ENCODE measurements around the gene SMIM23.

DNA sequence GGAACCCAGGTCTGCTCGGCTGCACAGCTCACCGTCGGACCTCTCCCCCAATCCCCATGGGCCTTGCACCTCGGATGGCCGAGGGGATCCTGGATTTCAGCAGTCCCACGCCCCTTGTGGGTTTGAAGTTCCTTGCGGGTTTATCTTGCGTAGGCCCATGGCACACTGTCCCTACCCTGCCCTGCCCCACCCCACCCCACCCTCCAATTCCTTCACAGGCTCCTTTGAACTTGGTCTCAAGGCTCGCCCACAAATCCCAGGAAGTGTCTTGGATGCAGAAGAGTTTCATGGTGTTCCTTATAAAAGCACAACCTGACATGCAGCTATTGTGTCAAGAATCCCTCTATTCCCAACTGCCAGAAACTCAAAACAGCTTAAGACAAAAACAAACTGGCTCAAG, 11.2 kb upstream of the SMIM23 start:
- no peak for TF ChIP-seq TCF7L2 (IDR thresholded peaks at IDR 0.05; ENCODE audit: low read depth, low read length)
- TF ChIP-seq, protein P1, sequence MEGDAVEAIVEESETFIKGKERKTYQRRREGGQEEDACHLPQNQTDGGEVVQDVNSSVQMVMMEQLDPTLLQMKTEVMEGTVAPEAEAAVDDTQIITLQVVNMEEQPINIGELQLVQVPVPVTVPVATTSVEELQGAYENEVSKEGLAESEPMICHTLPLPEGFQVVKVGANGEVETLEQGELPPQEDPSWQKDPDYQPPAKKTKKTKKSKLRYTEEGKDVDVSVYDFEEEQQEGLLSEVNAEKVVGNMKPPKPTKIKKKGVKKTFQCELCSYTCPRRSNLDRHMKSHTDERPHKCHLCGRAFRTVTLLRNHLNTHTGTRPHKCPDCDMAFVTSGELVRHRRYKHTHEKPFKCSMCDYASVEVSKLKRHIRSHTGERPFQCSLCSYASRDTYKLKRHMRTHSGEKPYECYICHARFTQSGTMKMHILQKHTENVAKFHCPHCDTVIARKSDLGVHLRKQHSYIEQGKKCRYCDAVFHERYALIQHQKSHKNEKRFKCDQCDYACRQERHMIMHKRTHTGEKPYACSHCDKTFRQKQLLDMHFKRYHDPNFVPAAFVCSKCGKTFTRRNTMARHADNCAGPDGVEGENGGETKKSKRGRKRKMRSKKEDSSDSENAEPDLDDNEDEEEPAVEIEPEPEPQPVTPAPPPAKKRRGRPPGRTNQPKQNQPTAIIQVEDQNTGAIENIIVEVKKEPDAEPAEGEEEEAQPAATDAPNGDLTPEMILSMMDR (IDR thresholded peaks at IDR 0.05): no peak
- TF ChIP-seq, protein P2, sequence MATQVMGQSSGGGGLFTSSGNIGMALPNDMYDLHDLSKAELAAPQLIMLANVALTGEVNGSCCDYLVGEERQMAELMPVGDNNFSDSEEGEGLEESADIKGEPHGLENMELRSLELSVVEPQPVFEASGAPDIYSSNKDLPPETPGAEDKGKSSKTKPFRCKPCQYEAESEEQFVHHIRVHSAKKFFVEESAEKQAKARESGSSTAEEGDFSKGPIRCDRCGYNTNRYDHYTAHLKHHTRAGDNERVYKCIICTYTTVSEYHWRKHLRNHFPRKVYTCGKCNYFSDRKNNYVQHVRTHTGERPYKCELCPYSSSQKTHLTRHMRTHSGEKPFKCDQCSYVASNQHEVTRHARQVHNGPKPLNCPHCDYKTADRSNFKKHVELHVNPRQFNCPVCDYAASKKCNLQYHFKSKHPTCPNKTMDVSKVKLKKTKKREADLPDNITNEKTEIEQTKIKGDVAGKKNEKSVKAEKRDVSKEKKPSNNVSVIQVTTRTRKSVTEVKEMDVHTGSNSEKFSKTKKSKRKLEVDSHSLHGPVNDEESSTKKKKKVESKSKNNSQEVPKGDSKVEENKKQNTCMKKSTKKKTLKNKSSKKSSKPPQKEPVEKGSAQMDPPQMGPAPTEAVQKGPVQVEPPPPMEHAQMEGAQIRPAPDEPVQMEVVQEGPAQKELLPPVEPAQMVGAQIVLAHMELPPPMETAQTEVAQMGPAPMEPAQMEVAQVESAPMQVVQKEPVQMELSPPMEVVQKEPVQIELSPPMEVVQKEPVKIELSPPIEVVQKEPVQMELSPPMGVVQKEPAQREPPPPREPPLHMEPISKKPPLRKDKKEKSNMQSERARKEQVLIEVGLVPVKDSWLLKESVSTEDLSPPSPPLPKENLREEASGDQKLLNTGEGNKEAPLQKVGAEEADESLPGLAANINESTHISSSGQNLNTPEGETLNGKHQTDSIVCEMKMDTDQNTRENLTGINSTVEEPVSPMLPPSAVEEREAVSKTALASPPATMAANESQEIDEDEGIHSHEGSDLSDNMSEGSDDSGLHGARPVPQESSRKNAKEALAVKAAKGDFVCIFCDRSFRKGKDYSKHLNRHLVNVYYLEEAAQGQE (IDR thresholded peaks at IDR 0.05; ENCODE audit: insufficient read depth in 1 of 2, low read depth in 2 of 2, low read length in 1 of 2): no peak
- TF ChIP-seq POLR2AphosphoS5 (IDR thresholded peaks at IDR 0.05; ENCODE audit: low read depth, low read length): no peak
- TF ChIP-seq SIN3A (IDR thresholded peaks at IDR 0.05; ENCODE audit: borderline replicate concordance, insufficient read depth, low read depth, low read length): no peak
